Activated CD4-positive, alpha-beta T cell treated with anti-CD3 and anti-CD28 coated beads, Interleukin-2, amount 50 U/mL, for 24 hours (primary cell): ENCODE results near the gene CCDC92.

Experiments
- DNase-seq, 2 donors: peaks; one replicate each; pipeline ENCODE4 v3.0.0-alpha.2; 2020; ENCODE audit warnings: low read depth in 1 of 2, low spot score in 1 of 2

The CCDC92 gene

DNA sequence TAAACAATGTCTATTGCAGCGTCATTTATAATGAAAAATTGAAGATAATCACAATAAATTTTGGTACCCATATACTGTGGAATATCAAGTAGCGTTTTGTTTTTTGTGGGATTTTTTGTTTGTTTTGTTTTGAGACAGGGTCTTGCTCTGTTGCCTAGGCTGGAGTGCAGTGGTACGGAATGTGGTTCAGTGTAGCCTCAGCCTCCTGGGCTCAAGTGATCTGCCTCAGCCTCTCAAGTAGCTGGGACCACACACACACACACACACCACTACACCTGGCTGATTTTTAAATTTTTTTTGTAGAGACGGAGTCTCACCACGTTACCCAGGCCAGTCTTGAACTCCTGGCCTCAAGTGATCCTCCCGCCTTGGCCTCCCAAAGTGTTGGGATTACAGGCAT, 6.9 kb upstream of the CCDC92 start:
- no peak for DNase-seq

DNA sequence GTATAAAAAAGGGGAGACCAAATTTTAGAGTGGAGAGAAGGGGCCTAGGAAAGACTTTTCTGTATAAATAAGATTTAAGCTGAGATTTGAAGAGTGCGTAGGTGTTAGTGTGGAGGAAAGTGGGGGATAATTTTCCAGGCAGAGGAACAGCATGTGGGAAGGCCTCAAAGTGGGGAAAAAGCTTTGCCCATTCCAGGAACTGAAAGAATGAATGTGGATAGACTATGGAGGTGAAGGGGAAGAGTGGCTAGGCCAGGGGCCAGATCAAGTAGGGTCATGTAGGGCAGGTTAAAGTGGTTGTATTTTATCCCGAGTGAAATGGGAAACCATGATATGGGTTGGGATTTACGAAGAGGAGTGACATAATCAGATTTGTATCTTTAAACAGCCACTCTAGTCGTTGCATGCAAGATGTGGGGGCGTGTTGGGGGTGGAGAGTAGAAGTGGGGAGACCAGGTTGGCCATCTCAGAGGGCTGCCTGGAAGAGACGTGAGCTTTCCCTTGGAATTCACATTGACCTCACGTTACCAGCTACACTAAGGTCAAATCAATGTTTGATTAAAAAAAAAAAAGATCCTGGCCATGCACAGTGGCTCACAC, 3.7 kb upstream of the CCDC92 start:
- DNase-seq, result no peak

DNA sequence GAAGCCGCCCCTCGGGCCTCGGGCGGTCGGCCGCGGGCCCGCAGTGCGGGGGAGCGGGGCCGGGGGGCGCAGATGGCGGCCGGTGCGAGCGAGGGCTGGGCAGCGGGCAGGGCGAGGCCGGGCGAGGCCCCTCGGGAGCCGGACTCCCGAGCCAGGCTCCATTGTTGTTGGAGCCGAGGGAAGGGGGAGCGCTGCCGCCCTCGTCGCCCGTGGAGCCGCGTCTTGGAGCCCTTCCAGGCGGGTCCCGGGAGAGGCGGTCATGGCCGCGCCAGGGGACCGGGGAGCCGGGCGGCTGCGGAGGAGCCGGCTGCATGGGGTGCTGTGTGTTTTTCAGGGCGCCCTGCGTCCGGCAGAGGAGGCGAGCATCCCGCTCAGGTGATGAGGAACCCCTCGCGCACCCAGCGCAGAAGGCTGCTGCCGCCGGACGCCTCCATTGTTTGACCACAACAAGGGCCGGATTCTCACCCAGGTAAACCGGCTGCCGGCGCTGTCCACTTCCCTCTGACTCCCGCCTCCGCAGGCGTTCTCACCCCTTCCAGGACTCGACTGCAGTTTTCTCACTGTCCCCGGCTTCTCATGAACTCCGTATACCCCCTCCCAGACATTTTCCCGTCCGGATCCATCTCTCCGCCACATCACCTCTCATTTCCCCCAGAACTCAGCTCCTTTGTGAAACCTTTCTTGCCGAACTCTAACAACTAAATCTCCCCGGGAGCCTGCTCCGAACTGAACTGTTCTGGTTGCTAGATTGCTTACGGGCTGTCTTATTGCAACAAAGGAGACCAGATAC, 1.1 kb upstream of the CCDC92 start:
- DNase-seq, result peak; percentile 3 to 7

GRCh38 chr12:123971770-123972456, 718 bp downstream of the CCDC92 start:
- DNase-seq, result peak; percentile 2 to 13

DNA sequence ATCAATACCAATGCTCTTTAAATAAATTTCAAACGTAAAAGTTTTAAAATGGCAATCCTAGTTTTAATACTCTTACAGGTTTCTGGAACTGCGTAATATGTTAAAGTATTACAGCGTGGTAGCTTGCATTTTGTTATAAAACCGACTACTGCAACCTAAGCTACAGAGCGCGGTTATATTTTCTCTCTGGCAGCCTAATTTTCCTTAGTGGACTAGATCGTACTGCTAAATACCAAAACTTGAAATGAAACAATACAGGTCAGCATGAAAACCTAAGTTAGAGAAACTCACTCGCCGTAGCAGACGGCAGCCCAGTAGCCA, 1.2 kb downstream of the CCDC92 start:
- no peak for DNase-seq

- DNase-seq, result no peak
Observed at GRCh38 chr12:123967121-123967586, 5.5 kb downstream of the CCDC92 start.

GRCh38 chr12:123966596-123966995, 6.0 kb downstream of the CCDC92 start:
- no peak for DNase-seq

DNA sequence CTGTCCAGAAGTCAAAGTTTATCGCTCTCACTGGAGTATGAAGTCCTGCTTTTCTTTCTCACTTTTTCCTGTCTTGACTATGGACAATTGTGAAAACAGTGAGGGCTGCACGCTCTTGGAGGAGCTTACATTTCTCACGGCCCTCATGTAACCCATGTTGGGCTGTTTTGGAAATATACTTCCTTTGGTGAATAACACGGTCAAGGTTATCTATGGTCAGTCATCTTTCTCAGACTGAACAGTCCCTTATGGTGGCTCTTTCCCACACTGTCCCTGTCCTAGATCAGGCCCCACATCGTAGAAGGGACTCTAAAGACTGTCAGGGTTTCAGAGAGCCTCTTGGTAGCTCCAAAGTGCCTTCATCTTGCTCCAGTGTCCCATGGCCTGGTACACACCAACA, 7.2 kb downstream of the CCDC92 start:
- no peak for DNase-seq

- no peak for DNase-seq
Observed at GRCh38 chr12:123963821-123964220, 8.8 kb downstream of the CCDC92 start.

DNA sequence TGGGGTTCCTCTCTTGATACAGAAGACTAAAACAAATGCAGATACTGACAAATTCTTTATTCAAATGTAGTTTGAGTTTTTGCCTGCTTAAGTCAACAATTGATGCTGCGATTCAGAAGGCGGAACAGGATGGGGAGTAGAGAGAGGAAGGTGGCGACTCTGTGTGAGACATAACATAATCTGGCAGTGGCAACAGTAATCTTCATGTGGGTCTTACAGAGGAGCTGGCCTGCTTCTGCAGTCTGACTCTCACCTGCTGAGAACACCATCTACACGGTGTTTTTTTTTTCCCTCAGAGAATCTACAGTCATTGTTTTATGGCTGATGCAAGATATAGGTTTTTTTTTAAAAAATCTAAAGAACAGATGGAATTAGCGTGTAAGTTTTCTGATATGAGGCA, 10.1 kb downstream of the CCDC92 start:
- DNase-seq, result no peak

- DNase-seq, result no peak
Observed at GRCh38 chr12:123961585-123962345, 10.9 kb downstream of the CCDC92 start.

GRCh38 chr12:123960856-123961255, 11.8 kb downstream of the CCDC92 start:
- no peak for DNase-seq

DNA sequence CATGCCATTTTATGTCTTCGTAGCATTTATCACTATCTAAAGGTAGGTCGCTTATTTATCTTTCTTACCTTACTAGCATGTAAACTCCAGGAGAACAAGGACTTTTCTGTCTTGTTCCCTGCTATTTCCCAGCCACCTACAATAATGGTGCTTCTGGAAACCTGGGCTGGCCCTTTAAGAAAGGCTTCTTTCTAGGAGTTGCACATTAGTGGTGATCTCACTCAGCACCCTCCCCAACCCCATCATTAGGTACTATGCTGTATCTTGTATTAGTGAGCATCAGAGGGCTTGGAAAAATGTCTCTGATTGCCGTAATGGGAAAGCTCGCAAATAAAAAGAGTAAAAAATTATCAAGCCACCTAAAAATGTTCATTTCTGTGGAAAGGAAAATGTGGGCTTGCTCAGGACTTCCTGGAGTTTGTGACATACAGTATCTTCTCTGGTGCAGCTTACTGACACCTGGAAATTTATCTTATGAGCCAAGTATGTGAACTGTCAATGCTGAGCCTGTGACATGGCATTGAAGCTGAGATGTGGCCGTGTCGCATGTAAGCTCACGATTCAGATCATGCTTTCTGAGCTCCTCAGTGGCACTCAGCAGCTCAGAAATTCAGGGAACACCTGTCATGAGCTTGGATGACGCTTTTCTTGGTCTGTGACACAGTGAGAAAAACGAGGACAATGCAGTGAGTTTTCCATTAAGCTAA, 12.4 kb downstream of the CCDC92 start:
- no peak for DNase-seq

GRCh38 chr12:123958876-123959275, 13.8 kb downstream of the CCDC92 start:
- no peak for DNase-seq

- no peak for DNase-seq
Observed at GRCh38 chr12:123958462-123958861, 14.2 kb downstream of the CCDC92 start.

GRCh38 chr12:123957196-123957595, 15.4 kb downstream of the CCDC92 start:
- no peak for DNase-seq

DNA sequence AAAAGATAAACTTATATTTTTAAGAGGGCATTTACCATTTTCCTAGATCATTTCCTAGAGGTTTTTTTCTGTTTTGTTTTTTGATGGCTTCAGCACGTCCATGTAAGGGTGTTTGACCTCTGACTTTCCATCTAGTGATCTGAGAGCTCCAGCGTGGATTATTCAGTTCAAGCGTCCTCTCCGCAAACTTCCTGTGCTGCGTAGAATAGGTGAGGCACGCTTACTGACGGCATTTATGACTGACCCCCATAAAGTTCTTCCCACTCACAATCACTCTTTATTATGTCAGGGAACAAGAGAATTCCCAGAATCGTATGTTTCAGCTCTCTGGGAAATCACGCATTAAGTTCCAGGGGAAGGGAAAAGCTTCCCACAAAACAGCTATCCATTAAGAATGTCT, 16.4 kb downstream of the CCDC92 start:
- no peak for DNase-seq

- DNase-seq, result no peak
Observed at GRCh38 chr12:123954647-123955350, 17.8 kb downstream of the CCDC92 start.

DNA sequence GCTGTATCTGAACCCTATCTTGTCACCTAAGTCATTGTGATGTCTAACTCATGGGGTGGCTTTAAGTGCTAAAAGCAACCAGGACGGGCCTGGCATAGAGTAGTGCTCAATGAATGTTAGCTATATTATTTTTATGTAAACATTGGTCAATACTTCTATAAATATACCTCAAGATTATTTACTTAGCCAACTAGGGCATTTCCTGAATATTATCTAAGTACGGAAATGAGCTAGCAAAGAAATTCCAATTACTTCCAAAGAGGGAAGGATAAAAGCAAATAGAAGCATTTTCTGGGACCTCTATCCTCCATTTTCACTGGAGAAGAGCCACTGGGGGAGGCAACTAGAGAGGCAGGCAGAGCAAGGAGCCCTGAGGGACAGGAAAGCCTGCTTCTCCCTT, 20.6 kb downstream of the CCDC92 start:
- DNase-seq, result no peak

DNA sequence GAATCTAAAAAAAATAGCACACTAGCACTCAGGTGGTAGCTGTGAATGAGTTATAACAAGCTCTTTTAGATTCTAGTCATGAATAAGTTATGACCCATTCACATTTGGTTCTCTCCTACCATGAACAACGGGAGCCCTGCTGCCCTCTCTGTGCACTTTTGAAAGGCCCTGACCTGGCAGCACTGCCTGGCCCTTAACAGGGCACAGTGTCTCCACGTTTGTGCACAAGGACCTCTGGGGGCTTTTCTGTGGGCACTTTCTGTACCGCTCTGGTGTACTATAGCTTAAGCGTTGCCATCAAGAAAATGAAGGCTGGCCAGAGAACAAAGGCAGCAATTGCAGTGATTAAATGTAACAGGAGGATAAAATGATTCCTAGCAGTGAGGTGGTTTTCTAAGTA, 21.2 kb downstream of the CCDC92 start:
- DNase-seq, result no peak
